Panc1 (cell line): Measurements from ENCODE around the gene FARS2.

Experiments
- POLR2AphosphoS5 ChIP-seq: IDR thresholded peaks from 2 replicates; pipeline ENCODE4 v1.6.1; 2012; ENCODE audit warnings: mild to moderate bottlenecking, low read depth, low read length, moderate library complexity
- REST ChIP-seq, 2 experiments: IDR thresholded peaks; 2 replicates each; pipeline ENCODE4 v1.6.1; 2011 to 2012; ENCODE audit warnings: low read depth in 2 of 2, control low read depth in 1 of 2, low read length in 1 of 2, mild to moderate bottlenecking in 1 of 2, moderate library complexity in 1 of 2; ENCODE audit not compliant: insufficient read depth in 1 of 2
- SIN3A ChIP-seq: IDR thresholded peaks from 2 replicates; pipeline ENCODE4 v1.6.1; 2012; ENCODE audit warnings: low read depth, mild to moderate bottlenecking, low read length, moderate library complexity, borderline replicate concordance; ENCODE audit not compliant: insufficient read depth
- TF ChIP-seq, protein P1 (sequence below): fragments of 450-650 bp; IDR thresholded peaks from 2 replicates; pipeline ENCODE4 v1.5.1; 2017; ENCODE audit warnings: mild to moderate bottlenecking

DNA sequence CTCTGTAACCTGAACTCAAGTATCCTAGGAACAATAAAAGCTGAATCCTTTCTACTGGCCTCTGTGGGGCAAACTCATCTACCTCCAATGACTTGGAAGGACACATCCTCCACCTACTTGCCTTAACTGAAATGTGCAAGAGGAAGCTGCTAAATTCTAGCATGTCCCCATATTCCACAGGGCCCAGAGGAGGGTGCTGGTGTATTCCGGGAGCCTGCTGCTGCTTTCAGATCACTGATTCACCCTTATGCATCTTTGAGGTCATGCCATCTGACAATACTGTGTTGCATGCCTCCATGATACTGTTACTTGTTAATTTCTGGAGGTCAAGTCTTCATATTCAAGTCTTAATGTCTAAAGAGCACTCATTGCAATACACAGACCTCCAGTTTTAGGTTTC lies 40.9 kb upstream of the FARS2 start:
- TF ChIP-seq, protein P1, sequence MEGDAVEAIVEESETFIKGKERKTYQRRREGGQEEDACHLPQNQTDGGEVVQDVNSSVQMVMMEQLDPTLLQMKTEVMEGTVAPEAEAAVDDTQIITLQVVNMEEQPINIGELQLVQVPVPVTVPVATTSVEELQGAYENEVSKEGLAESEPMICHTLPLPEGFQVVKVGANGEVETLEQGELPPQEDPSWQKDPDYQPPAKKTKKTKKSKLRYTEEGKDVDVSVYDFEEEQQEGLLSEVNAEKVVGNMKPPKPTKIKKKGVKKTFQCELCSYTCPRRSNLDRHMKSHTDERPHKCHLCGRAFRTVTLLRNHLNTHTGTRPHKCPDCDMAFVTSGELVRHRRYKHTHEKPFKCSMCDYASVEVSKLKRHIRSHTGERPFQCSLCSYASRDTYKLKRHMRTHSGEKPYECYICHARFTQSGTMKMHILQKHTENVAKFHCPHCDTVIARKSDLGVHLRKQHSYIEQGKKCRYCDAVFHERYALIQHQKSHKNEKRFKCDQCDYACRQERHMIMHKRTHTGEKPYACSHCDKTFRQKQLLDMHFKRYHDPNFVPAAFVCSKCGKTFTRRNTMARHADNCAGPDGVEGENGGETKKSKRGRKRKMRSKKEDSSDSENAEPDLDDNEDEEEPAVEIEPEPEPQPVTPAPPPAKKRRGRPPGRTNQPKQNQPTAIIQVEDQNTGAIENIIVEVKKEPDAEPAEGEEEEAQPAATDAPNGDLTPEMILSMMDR: no peak
- TF ChIP-seq POLR2AphosphoS5 (no peak), SIN3A (no peak), REST (IDR thresholded peaks at IDR 0.05; ENCODE audit: insufficient read depth in 1 of 2, low read depth in 2 of 2, low read length in 1 of 2) (no peak)
